CD8-positive, alpha-beta memory T cell (primary cell): ENCODE measurements around the gene SLC45A1. TPM values are rescaled to one million over a fixed set of nuclear protein-coding genes. Genes with fewer than 3 reads are reported as not detected.

Experiments
- CTCF ChIA-PET: fragments of 350-600 bp; sonication (Branson Sonifier 250); formaldehyde crosslinking; loops from one replicate; lab custom pipeline; 2021; ENCODE audit warnings: antibody characterized with exemption; lab: Charles Lee
- POLR2A ChIA-PET: fragments of 350-600 bp; sonication (Branson Sonifier 250); formaldehyde crosslinking; loops from one replicate; lab custom pipeline; 2021; ENCODE audit warnings: antibody characterized with exemption; lab: Charles Lee
- DNase-seq, 5 donors: peaks; one replicate each; pipeline versions ENCODE4 v3.0.0 to v3.0.0-alpha.2; 2020 to 2022; ENCODE audit warnings: mixed read lengths in 1 of 5
- H3K27ac ChIP-seq: one replicate; pipeline ENCODE4 v1.7.0; 2013; ENCODE audit warnings: low read depth, mild to moderate bottlenecking, low read length, moderate library complexity
- H3K27me3 ChIP-seq: 2 replicates; pipeline ENCODE4 v1.7.0; 2013; ENCODE audit warnings: low read length, mild to moderate bottlenecking; ENCODE audit not compliant: insufficient read depth, poor library complexity, severe bottlenecking
- H3K36me3 ChIP-seq: 2 replicates; pipeline ENCODE4 v1.7.0; 2013; ENCODE audit warnings: mild to moderate bottlenecking, low read length, moderate library complexity; ENCODE audit not compliant: insufficient read depth
- H3K4me1 ChIP-seq: 2 replicates; pipeline ENCODE4 v1.7.0; 2013; ENCODE audit warnings: mild to moderate bottlenecking, low read length, moderate library complexity; ENCODE audit not compliant: insufficient read depth
- H3K4me3 ChIP-seq: 2 replicates; pipeline ENCODE4 v1.7.0; 2013; ENCODE audit warnings: mild to moderate bottlenecking, low read length
- H3K9me3 ChIP-seq: 2 replicates; pipeline ENCODE4 v1.7.0; 2013; ENCODE audit warnings: mild to moderate bottlenecking, low read length
- H3K27ac Mint-ChIP-seq, 8 donors: one replicate each; pipeline ENCODE4 v1.8.0; 2020 to 2021; ENCODE audit warnings: mixed read lengths in 8 of 8, mild to moderate bottlenecking in 6 of 8, inconsistent platforms in 3 of 8, moderate library complexity in 3 of 8
- H3K27me3 Mint-ChIP-seq, 2 donors: one replicate each; pipeline ENCODE4 v1.8.0; 2020 to 2021; ENCODE audit warnings: mixed read lengths in 2 of 2, mild to moderate bottlenecking in 1 of 2, moderate library complexity in 1 of 2
- H3K36me3 Mint-ChIP-seq, 3 donors: one replicate each; pipeline ENCODE4 v1.8.0; 2020 to 2021; ENCODE audit warnings: mixed read lengths in 3 of 3, inconsistent platforms in 1 of 3, mild to moderate bottlenecking in 1 of 3
- H3K4me1 Mint-ChIP-seq, 3 donors: one replicate each; pipeline ENCODE4 v1.8.0; 2020 to 2021; ENCODE audit warnings: mixed read lengths in 3 of 3, inconsistent platforms in 1 of 3, mild to moderate bottlenecking in 1 of 3
- H3K4me3 Mint-ChIP-seq, 7 donors: one replicate each; pipeline ENCODE4 v1.8.0; 2020 to 2021; ENCODE audit warnings: mixed read lengths in 7 of 7, mild to moderate bottlenecking in 6 of 7, moderate library complexity in 4 of 7, inconsistent platforms in 2 of 7
- H3K9me3 Mint-ChIP-seq, 5 donors: one replicate each; pipeline ENCODE4 v1.8.0; 2020 to 2022; ENCODE audit warnings: mixed read lengths in 5 of 5, mild to moderate bottlenecking in 3 of 5, moderate library complexity in 2 of 5, inconsistent platforms in 1 of 5
- polyA plus RNA-seq: library from polyadenylated mRNA; unstranded; fragments of 300-500 nt; fragmentation: Illumina TruSeq; gene quantifications from one replicate; pipeline ENCODE4 v1.2.3, GENCODE V29; 2021
- total RNA-seq, 2 experiments: library from RNA; stranded (reverse); gene quantifications; one replicate each; pipeline ENCODE4 v1.2.3, GENCODE V29; 2021

SLC45A1 gene
- total and polyA plus RNA-seq, 3 experiments from 2014 or later, result 0.31 to 0.70 (median 0.58) TPM

- Mint-ChIP-seq H3K27me3 (peaks cover 0 to 2% of the 10 kb centered on the region in 2 donors), H3K27ac (no peak overlapping the region), H3K4me1 (no peaks in the 10 kb centered on the region), H3K4me3 (no peak overlapping the region), H3K36me3 (peaks cover 9 to 89% (median 13%) of the 10 kb centered on the region in 3 donors), H3K9me3 (peaks cover 0 to 1% (median 0%) of the 10 kb centered on the region in 5 donors)
- Histone ChIP-seq H3K36me3 (peaks cover 53% of the 10 kb centered on the region), H3K4me3 (no peak overlapping the region), H3K4me1 (no peaks in the 10 kb centered on the region), H3K27me3 (no peaks in the 10 kb centered on the region), H3K27ac (no peak overlapping the region), H3K9me3 (no peaks in the 10 kb centered on the region)
- ChIA-PET CTCF (interaction anchor here (1.5 to 2.0 kb wide), 2 partner anchors 11 to 16 kb away, joined by 3 to 8 read pairs; no protein-coding TSS in a partner anchor), POLR2A (no interaction called here)
- DNase-seq, result no peak
Observed at GRCh38 chr1:8360493-8361197, 42.7 kb downstream of the SLC45A1 start.

DNA sequence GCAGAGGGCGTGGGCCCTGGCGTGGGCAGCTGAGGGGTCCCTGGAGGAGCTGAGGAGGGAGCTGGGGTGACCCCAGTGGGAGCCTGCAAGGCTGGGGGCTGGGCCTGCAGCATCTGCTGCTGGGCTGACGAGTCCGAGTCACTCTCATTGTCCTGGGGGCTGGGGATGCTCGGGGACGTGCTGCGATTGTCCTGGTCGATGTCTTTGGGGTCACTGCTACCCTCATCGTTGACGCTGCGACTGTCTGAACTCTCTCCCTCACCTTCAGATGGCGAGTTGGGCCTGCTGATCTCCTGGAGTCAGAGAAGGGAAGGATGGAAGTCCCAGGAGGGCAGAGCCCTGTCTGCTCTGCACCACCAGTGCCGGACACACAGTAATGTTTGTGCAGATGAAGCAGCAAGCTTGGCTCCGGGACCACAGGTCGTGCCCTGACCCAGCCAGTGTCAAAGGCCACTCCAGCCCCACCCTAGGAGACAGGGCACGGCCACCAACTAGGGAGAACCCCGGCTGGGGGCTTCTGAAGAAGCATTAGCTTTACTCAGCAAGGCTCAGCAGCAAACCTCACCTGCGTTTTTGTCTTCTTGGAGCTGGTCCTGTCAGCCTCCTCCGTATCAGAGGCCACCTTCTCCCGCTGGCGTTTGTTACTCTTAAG lies 43.4 kb downstream of the SLC45A1 start:
- H3K4me3 ChIP-seq, result no peak overlapping the region

DNA sequence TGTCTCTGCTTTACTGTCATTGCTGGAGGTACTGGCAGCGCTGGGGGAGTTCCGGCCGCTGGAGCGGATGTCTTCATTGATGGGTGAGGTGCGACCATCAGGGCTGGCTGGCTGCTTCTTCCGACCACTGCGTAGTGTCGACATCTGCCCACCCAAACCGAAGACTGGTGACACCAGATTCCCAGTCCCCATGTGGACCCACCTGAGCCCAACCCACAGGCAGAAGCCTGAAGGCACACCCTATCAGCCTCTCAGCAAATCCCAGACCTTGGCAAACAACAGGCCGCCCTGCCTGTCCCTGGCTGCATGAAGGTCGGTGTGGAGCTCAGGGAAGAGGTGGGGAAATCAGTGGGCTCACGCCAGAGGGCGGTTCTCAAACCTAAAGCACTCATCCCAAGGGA lies 44.8 kb downstream of the SLC45A1 start:
- no peaks in the 10 kb centered on the region for H3K9me3 ChIP-seq
- Mint-ChIP-seq H3K27me3 (peaks cover 0 to 2% of the 10 kb centered on the region in 2 donors), H3K27ac (peak overlapping the region in 2 of 8 donors; percentile 22 to 36), H3K4me3 (no peak overlapping the region), H3K4me1 (peaks cover 9 to 10% (median 10%) of the 10 kb centered on the region in 3 donors), H3K9me3 (peaks cover 0 to 1% (median 0%) of the 10 kb centered on the region in 5 donors), H3K36me3 (peaks cover 3 to 88% (median 9%) of the 10 kb centered on the region in 3 donors)
- no peak overlapping the region for H3K4me3 ChIP-seq
- peaks cover 41% of the 10 kb centered on the region for H3K36me3 ChIP-seq
- ChIA-PET CTCF (no interaction called here), POLR2A (no interaction called here)
- no peak for DNase-seq
- no peak overlapping the region for H3K27ac ChIP-seq
- no peaks in the 10 kb centered on the region for H3K27me3 ChIP-seq
- H3K4me1 ChIP-seq, result no peaks in the 10 kb centered on the region

More for the DNA sequence above, 43.4 kb downstream of the SLC45A1 start:
- no peak overlapping the region for H3K27ac ChIP-seq
- Mint-ChIP-seq H3K36me3 (peaks cover 9 to 89% (median 12%) of the 10 kb centered on the region in 3 donors), H3K9me3 (peaks cover 0 to 1% (median 0%) of the 10 kb centered on the region in 5 donors), H3K27ac (peak overlapping the region in 1 of 8 donors; percentile 74), H3K4me1 (no peaks in the 10 kb centered on the region), H3K4me3 (no peak overlapping the region), H3K27me3 (peaks cover 0 to 2% of the 10 kb centered on the region in 2 donors)
- POLR2A ChIA-PET, result no interaction called here
- H3K36me3 ChIP-seq, result peaks cover 54% of the 10 kb centered on the region
- H3K4me1 ChIP-seq, result no peaks in the 10 kb centered on the region
- CTCF ChIA-PET, result interaction anchor here (1.5 kb wide), 1 partner anchor 16 kb away, joined by 3 read pairs; no protein-coding TSS in a partner anchor
- H3K27me3 ChIP-seq, result no peaks in the 10 kb centered on the region
- DNase-seq, result no peak
- H3K9me3 ChIP-seq, result no peaks in the 10 kb centered on the region

DNA sequence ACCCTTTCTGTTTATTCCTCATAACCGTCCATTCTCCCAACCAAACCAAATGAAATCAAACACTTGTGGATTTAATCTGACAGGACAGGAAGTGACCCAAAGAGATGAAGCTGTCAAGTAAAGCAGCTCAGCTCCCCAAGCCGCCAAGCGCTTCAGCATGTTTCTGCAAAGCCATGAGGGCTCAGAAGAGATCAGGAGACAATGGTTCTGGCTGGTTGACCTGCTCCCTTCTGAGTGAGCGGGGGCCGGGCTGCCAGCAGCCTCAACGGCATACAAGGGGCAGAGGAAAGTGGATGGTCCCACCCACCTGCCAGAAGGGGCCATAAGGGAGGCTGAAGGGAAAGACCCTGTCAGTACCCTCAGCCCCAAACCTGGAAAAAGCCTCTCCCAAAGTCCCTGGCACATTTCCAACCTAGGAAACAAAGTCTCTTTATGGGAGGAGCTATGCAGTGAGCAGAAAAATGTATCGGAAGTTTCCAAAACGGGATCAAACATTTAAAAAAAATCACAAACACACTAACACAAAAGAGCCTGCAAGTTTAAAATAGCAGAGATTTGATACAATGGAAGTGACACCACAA lies 45.4 kb downstream of the SLC45A1 start:
- no peak for DNase-seq
- H3K27ac Mint-ChIP-seq, result no peak overlapping the region
- H3K4me1 Mint-ChIP-seq, result peaks cover 12 to 13% (median 13%) of the 10 kb centered on the region in 3 donors
- Histone ChIP-seq H3K27ac (no peak overlapping the region), H3K4me1 (no peaks in the 10 kb centered on the region), H3K9me3 (no peaks in the 10 kb centered on the region), H3K27me3 (no peaks in the 10 kb centered on the region), H3K4me3 (no peak overlapping the region), H3K36me3 (peaks cover 36% of the 10 kb centered on the region)
- H3K4me3 Mint-ChIP-seq, result no peak overlapping the region
- no peaks in the 10 kb centered on the region for H3K9me3 Mint-ChIP-seq
- H3K27me3 Mint-ChIP-seq, result peaks cover 0 to 2% of the 10 kb centered on the region in 2 donors
- POLR2A ChIA-PET, result no interaction called here
- H3K36me3 Mint-ChIP-seq, result peaks cover 0 to 84% (median 10%) of the 10 kb centered on the region in 3 donors
- CTCF ChIA-PET, result no interaction called here

DNA sequence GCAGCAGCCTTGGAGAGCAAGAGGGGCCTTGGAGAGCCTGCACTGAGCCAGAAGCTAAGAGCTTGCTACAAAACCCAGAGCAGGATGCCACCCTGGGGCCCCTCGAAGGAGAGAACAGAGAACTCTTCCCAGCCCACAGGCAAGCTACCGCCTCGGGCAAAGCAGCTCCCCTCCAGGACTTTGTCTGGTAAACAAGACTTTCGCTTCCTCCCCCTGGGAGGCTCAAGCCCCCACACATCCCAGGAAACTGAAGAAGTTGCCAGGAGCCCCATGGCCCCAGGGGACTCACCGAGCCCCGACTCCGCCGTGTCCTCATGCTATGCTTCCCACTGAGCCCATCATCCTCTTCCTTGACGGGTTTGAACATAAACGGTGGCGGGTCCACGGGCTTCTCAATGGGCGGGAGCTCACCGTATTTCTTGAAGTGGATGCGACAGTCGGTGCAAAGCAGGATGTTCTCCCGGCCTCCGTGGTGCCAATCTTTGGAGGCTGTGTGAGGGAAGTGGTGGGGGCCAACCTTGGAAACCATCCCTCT lies 45.9 kb downstream of the SLC45A1 start:
- ChIA-PET POLR2A (interaction anchor here (0.5 kb wide), 1 partner anchor 183 kb away, joined by 4 read pairs; no protein-coding TSS in a partner anchor), CTCF (interaction anchor here (0.9 kb wide), 1 partner anchor 11 kb away, joined by 3 read pairs; no protein-coding TSS in a partner anchor)
- Histone ChIP-seq H3K4me1 (no peaks in the 10 kb centered on the region), H3K27ac (no peak overlapping the region), H3K27me3 (no peaks in the 10 kb centered on the region), H3K9me3 (no peaks in the 10 kb centered on the region), H3K36me3 (peaks cover 36% of the 10 kb centered on the region), H3K4me3 (no peak overlapping the region)
- no peak overlapping the region for H3K4me3 Mint-ChIP-seq
- H3K27me3 Mint-ChIP-seq, result peaks cover 0 to 2% of the 10 kb centered on the region in 2 donors
- no peak overlapping the region for H3K27ac Mint-ChIP-seq
- peaks cover 0 to 79% (median 10%) of the 10 kb centered on the region in 3 donors for H3K36me3 Mint-ChIP-seq
- H3K9me3 Mint-ChIP-seq, result no peaks in the 10 kb centered on the region
- peaks cover 12 to 14% (median 14%) of the 10 kb centered on the region in 3 donors for H3K4me1 Mint-ChIP-seq
- DNase-seq, result no peak

GRCh38 chr1:8364528-8365442 lies 46.9 kb downstream of the SLC45A1 start:
- peaks cover 36% of the 10 kb centered on the region for H3K36me3 ChIP-seq
- Mint-ChIP-seq H3K4me1 (peaks cover 20 to 22% (median 20%) of the 10 kb centered on the region in 3 donors), H3K36me3 (peaks cover 0 to 69% (median 8%) of the 10 kb centered on the region in 3 donors)

More at GRCh38 chr1:8364528-8365442, 46.9 kb downstream of the SLC45A1 start:
- DNase-seq, result no peak
- ChIA-PET CTCF (interaction anchor here (0.9 to 1.9 kb wide), 2 partner anchors 10 to 12 kb away, joined by 3 to 4 read pairs; no protein-coding TSS in a partner anchor), POLR2A (no interaction called here)
- Histone ChIP-seq H3K4me1 (no peaks in the 10 kb centered on the region), H3K4me3 (no peak overlapping the region), H3K9me3 (no peaks in the 10 kb centered on the region), H3K27ac (no peak overlapping the region), H3K27me3 (no peaks in the 10 kb centered on the region)
- Mint-ChIP-seq H3K4me3 (no peak overlapping the region), H3K27me3 (peaks cover 0 to 2% of the 10 kb centered on the region in 2 donors), H3K27ac (peak overlapping the region in 2 of 8 donors; percentile 45 to 58), H3K9me3 (no peaks in the 10 kb centered on the region)
